Measurements from ENCODE around the gene DLL3. TPM values are rescaled to one million over a fixed set of nuclear protein-coding genes. Genes with fewer than 3 reads are reported as not detected.

DLL3 gene
- total RNA-seq, 2 donors from 2014 or later = not detected

- peak; percentile 53 for ATAC-seq
- peaks cover 0 to 9% of the 10 kb centered on the region in 2 donors for H3K27me3 ChIP-seq
- no peaks in the 10 kb centered on the region for H3K9me3 ChIP-seq
- no peak overlapping the region for H3K4me3 ChIP-seq
- H3K27ac ChIP-seq = no peak overlapping the region
- peak in 2 of 4 donors; percentile 28 to 53 for DNase-seq
- TF ChIP-seq POLR2A (IDR thresholded peaks at IDR 0.05) (no peak), CTCF (IDR thresholded peaks at IDR 0.05) (peak in 2 of 7 experiments; percentile 19 to 34)
- 1 to 3% methylated on average over 11 to 39 of the region's 40 CpGs for whole genome bisulfite sequencing, 2 donors
- H3K4me1 ChIP-seq = peaks cover 26% of the 10 kb centered on the region
- intact Hi-C loops (cut with DNase I) = no loop called here
- no peaks in the 10 kb centered on the region for H3K36me3 ChIP-seq (replicated peaks in 1 of 2; ENCODE audit: insufficient read depth in 1 of 2, low read depth in 2 of 2)
Measured at GRCh38 chr19:39497996-39498797, 550 bp upstream of the DLL3 start.

- intact Hi-C loops (cut with DNase I) = no loop called here
- Histone ChIP-seq H3K9me3 (no peaks in the 10 kb centered on the region), H3K4me1 (peaks cover 27% of the 10 kb centered on the region), H3K4me3 (no peak overlapping the region), H3K36me3 (replicated peaks in 1 of 2; ENCODE audit: insufficient read depth in 1 of 2, low read depth in 2 of 2) (no peaks in the 10 kb centered on the region), H3K27me3 (peaks cover 0 to 9% of the 10 kb centered on the region in 2 donors), H3K27ac (no peak overlapping the region)
- TF ChIP-seq POLR2A (IDR thresholded peaks at IDR 0.05) (no peak), CTCF (IDR thresholded peaks at IDR 0.05) (no peak)
- DNase-seq (no peak), ATAC-seq (no peak)
- 78 to 79% methylated on average over 8 of the region's 8 CpGs for WGBS, 2 donors
Measured at GRCh38 chr19:39499932-39500331, 1.2 kb downstream of the DLL3 start.

GRCh38 chr19:39500543-39500942, 1.8 kb downstream of the DLL3 start:
- ATAC-seq (no peak), DNase-seq (no peak)
- H3K27ac ChIP-seq = no peak overlapping the region
- WGBS, 2 donors = 40 to 41% methylated on average over 4 of the region's 4 CpGs
- H3K4me1 ChIP-seq = peaks cover 27% of the 10 kb centered on the region
- H3K27me3 ChIP-seq = peaks cover 0 to 9% of the 10 kb centered on the region in 2 donors
- H3K9me3 ChIP-seq = no peaks in the 10 kb centered on the region
- intact Hi-C loops (cut with DNase I) = no loop called here
- H3K4me3 ChIP-seq = no peak overlapping the region
- no peaks in the 10 kb centered on the region for H3K36me3 ChIP-seq (replicated peaks in 1 of 2; ENCODE audit: insufficient read depth in 1 of 2, low read depth in 2 of 2)
- no peak for TF ChIP-seq POLR2A (IDR thresholded peaks at IDR 0.05)
- TF ChIP-seq CTCF (IDR thresholded peaks at IDR 0.05) = no peak

GRCh38 chr19:39501340-39501739, 2.6 kb downstream of the DLL3 start:
- 61 to 70% methylated on average over 5 of the region's 5 CpGs for WGBS, 2 donors
- no peak overlapping the region for H3K4me3 ChIP-seq
- ATAC-seq (no peak), DNase-seq (no peak)
- no peak overlapping the region for H3K27ac ChIP-seq
- intact Hi-C loops (cut with DNase I) = no loop called here
- peaks cover 27% of the 10 kb centered on the region for H3K4me1 ChIP-seq
- H3K27me3 ChIP-seq = peaks cover 0 to 9% of the 10 kb centered on the region in 2 donors
- TF ChIP-seq POLR2A (IDR thresholded peaks at IDR 0.05) (no peak), CTCF (IDR thresholded peaks at IDR 0.05) (no peak)
- no peaks in the 10 kb centered on the region for H3K36me3 ChIP-seq (replicated peaks in 1 of 2; ENCODE audit: insufficient read depth in 1 of 2, low read depth in 2 of 2)
- H3K9me3 ChIP-seq = no peaks in the 10 kb centered on the region
